A549 treated with AZD9567 at 1 μM for 4 hours (cell line): ENCODE measurements around the gene NPFFR1. TPM values are rescaled to one million over a fixed set of nuclear protein-coding genes. Genes with fewer than 3 reads are reported as not detected.

Experiments used
- total RNA-seq: library from RNA; stranded (reverse); fragments of 200-300 nt; extraction: Qiagen RNA extraction; gene quantifications from 5 replicates; pipeline ENCODE4 v1.2.3, GENCODE V29; 2022; ENCODE audit not compliant: insufficient read depth

Gene NPFFR1, protein sequence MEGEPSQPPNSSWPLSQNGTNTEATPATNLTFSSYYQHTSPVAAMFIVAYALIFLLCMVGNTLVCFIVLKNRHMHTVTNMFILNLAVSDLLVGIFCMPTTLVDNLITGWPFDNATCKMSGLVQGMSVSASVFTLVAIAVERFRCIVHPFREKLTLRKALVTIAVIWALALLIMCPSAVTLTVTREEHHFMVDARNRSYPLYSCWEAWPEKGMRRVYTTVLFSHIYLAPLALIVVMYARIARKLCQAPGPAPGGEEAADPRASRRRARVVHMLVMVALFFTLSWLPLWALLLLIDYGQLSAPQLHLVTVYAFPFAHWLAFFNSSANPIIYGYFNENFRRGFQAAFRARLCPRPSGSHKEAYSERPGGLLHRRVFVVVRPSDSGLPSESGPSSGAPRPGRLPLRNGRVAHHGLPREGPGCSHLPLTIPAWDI
- 0.01 TPM in 1 of 5 replicates, not detected in the others for total RNA-seq

DNA sequence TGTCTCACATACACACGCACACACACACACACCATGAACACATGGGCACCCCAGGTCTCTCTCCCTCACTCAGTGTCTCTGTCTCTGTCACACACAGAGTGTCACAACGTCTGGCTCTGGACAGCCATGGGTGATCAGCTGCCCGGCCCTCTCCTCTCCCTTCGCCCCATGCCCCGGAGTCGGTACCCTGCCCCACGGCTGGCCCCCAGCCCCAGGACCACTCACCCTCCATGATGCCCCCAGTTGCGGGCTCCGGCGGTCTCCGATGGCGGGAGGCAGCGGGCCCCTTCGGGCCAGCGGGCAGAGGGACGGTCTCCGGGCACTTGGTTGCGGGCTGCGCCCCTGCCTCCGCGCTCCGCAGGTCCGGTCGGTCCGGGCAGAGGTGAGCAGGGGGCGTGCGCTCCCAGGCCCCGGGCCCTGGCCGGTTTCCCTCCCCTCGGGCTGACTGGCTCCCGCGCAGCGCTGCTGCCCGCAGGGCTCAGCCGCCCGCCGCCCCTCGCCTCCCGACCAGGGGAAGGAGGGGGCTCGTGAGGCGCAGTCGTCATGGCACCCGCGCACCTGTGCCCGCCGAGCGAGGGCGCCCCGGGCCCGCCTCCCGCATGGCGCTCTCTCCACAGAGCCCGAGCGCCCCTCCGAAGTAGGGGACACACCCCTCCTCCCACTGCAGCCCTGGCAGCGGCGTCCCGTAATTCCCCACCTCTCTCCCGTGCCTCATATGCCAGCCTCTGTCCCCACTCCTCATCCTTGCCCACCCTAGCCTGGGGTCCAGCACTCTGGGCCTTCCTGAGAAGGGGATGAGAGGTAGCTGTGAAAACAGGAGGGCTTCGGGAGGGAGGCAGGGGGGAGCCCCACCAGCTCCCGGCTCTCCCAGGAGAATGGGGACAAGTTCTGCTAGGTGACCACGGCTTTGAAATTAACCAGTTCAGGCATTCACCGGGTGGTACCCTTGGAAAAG lies at the start of gene NPFFR1:
TSS of gene NPFFR1 (minus strand) at position 560 of the 955 bp plus-strand sequence. CDS start at position 232, 328 bp downstream.

DNA sequence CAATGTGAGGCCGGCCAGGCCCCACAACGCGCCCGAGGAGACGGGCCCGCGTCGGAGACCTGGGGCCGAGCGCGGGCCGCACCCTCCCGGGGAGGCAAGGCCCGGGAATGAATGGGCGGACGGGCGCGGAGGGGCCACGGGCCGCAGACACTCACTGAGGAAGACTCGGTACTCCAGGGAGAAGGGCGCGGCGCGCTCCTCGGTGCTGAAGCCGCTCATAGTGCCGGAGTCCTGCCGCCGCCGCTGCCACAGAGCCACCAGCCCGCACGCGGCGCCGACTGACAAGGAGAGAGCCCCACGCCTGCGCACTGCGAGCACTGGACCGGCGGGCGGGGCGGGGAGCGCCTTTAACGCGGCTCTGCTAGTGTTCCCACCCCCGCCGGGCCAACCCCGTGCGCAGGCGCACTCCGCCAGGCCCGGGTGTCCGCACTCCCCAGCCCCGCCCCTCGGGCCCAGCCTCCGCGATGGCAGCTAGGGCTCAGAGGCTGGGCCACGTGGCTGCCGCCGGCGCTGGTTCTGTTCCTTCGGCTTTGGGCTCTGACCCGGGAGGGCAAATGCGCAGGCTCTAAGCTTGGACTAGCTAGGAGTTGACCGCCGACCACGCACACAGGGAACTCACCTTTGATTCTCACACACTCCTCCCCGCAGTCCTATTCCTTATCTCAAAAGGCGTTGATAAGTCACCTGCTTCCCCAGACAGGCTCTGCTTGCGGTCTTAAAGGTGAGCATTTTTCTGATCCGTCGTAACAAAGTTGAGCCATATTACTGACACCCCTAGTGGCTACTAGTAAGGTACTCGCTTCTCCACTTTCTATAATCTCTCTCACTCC lies 50.5 kb downstream of the NPFFR1 start, which contains the start of gene PPA1:
TSS of gene PPA1 (minus strand) at position 321 of the 830 bp plus-strand sequence. CDS start at position 219, 102 bp downstream.

Other genes with a start within 250 kb of the NPFFR1 start
- 20.5 to 26.8 TPM (median 26.2 TPM) in 5 replicates for gene MACROH2A2, start 231.2 kb downstream of the NPFFR1 start, total RNA-seq
- gene AIFM2, start 151.2 kb downstream of the NPFFR1 start, total RNA-seq, result 33.6 to 35.2 TPM (median 34.3 TPM) in 5 replicates
- 13.7 to 17.1 TPM (median 16.5 TPM) in 5 replicates for gene TYSND1, start 137.3 kb downstream of the NPFFR1 start, total RNA-seq
- 82.2 to 116 TPM (median 89.1 TPM) in 5 replicates for gene SAR1A, start 113.5 kb downstream of the NPFFR1 start, total RNA-seq
- 207 to 227 TPM (median 222 TPM) in 5 replicates for gene PPA1, start 50.6 kb downstream of the NPFFR1 start, total RNA-seq
- gene LRRC20, start 98.6 kb upstream of the NPFFR1 start, total RNA-seq, result 16.4 to 21.9 TPM (median 19.8 TPM) in 5 replicates
- 14.9 to 22.4 TPM (median 15.9 TPM) in 5 replicates for gene EIF4EBP2, start 120.1 kb upstream of the NPFFR1 start, total RNA-seq
- gene NODAL, start 157.7 kb upstream of the NPFFR1 start, total RNA-seq, result not detected in 5 replicates
- 4.9 to 8.1 TPM (median 7.4 TPM) in 5 replicates for gene PALD1, start 194.8 kb upstream of the NPFFR1 start, total RNA-seq